Thoracic aorta (tissue), 2 donors: ENCODE data around the gene MON2. TPM values are rescaled to one million over a fixed set of nuclear protein-coding genes. Genes with fewer than 3 reads are reported as not detected.
A peak's percentile ranks its signal among the peaks of the same experiment; 100 is the strongest.

Source experiments
- ATAC-seq: fragments of 150-250 bp; one replicate; pipeline ENCODE4 v1.8.0; 2017; ENCODE audit warnings: low read depth; ENCODE audit not compliant: insufficient number of reproducible peaks, low FRiP score
- DNase-seq: peaks from one replicate; pipeline ENCODE4 v3.0.0-alpha.2; 2020; ENCODE audit warnings: low spot score
- H3K27ac ChIP-seq, 2 donors: fragments of 200-600 bp; sonication (generic); 1 replicate in 1 of 2; 2 replicates in 1 of 2; pipeline ENCODE4 v1.5.1; 2016; ENCODE audit warnings: mild to moderate bottlenecking in 2 of 2, moderate library complexity in 2 of 2
- H3K27me3 ChIP-seq: fragments of 200-600 bp; sonication (generic); replicated peaks from 2 replicates; pipeline ENCODE4 v1.6.0; 2016; ENCODE audit warnings: mild to moderate bottlenecking; ENCODE audit not compliant: insufficient read depth
- H3K36me3 ChIP-seq: fragments of 200-600 bp; sonication (generic); one replicate; pipeline ENCODE4 v1.5.1; 2016
- H3K4me1 ChIP-seq, 2 donors: fragments of 200-600 bp; sonication (generic); 1 replicate in 1 of 2; 2 replicates in 1 of 2; pipeline versions ENCODE4 v1.5.1 to v1.6.0; 2016; ENCODE audit warnings: low read depth in 2 of 2, mild to moderate bottlenecking in 1 of 2; ENCODE audit not compliant: control insufficient read depth in 1 of 2
- H3K4me3 ChIP-seq: fragments of 200-600 bp; sonication (generic); 2 replicates; pipeline ENCODE4 v1.5.1; 2016; ENCODE audit warnings: mild to moderate bottlenecking
- H3K9me3 ChIP-seq: fragments of 200-600 bp; sonication (generic); 2 replicates; pipeline ENCODE4 v1.5.1; 2016
- CTCF ChIP-seq: fragments of 200-600 bp; sonication (generic); IDR thresholded peaks from one replicate; pipeline ENCODE4 v1.5.1; 2019; ENCODE audit warnings: antibody characterized with exemption
- total RNA-seq, 2 donors: library from RNA; depleted of rRNA; stranded (reverse); fragments of >200 nt; gene quantifications; one replicate each; pipeline versions ENCODE4 v1.1.0 to v1.2.3, GENCODE V29; 2016

MON2 gene
- total RNA-seq, 2 donors from 2014 or later: 73.0 to 154 TPM

- Histone ChIP-seq H3K4me1 (peaks cover 4 to 7% of the 10 kb centered on the region in 2 donors), H3K9me3 (no peaks in the 10 kb centered on the region), H3K27ac (no peak overlapping the region), H3K27me3 (no peaks in the 10 kb centered on the region), H3K36me3 (no peaks in the 10 kb centered on the region), H3K4me3 (no peak overlapping the region)
- no peak for ATAC-seq
- no peak for TF ChIP-seq CTCF
- DNase-seq: no peak
These were observed 163.5 kb downstream of the MON2 start for GRCh38 chr12:62629971-62630739.

- Histone ChIP-seq H3K9me3 (no peaks in the 10 kb centered on the region), H3K27ac (peak overlapping the region; percentile 46 to 49), H3K27me3 (no peaks in the 10 kb centered on the region), H3K4me3 (peak overlapping the region; percentile 76), H3K36me3 (no peaks in the 10 kb centered on the region), H3K4me1 (peaks cover 4 to 17% of the 10 kb centered on the region in 2 donors)
- TF ChIP-seq CTCF: peak; percentile 30
- no peak for DNase-seq
- peak; percentile 76 for ATAC-seq
These were observed 165.1 kb downstream of the MON2 start for GRCh38 chr12:62631471-62632410.

- Histone ChIP-seq H3K27ac (peak overlapping the region in 1 of 2 donors; percentile 49), H3K36me3 (no peaks in the 10 kb centered on the region), H3K27me3 (no peaks in the 10 kb centered on the region), H3K4me3 (peak overlapping the region; percentile 76), H3K4me1 (peaks cover 4 to 17% of the 10 kb centered on the region in 2 donors), H3K9me3 (no peaks in the 10 kb centered on the region)
- no peak for TF ChIP-seq CTCF
- no peak for ATAC-seq
- DNase-seq: no peak
These were observed 165.8 kb downstream of the MON2 start for GRCh38 chr12:62632411-62632918.

GRCh38 chr12:62635649-62636048 is 169.0 kb downstream of the MON2 start:
- no peaks in the 10 kb centered on the region for H3K36me3 ChIP-seq
- ATAC-seq (no peak), DNase-seq (no peak)
- H3K27me3 ChIP-seq: no peaks in the 10 kb centered on the region
- no peak overlapping the region for H3K27ac ChIP-seq
- H3K9me3 ChIP-seq: no peaks in the 10 kb centered on the region
- no peak overlapping the region for H3K4me3 ChIP-seq
- no peak for TF ChIP-seq CTCF
- peaks cover 4 to 17% of the 10 kb centered on the region in 2 donors for H3K4me1 ChIP-seq

- Histone ChIP-seq H3K27me3 (no peaks in the 10 kb centered on the region), H3K36me3 (no peaks in the 10 kb centered on the region), H3K27ac (no peak overlapping the region), H3K4me1 (peaks cover under 1 to 14% of the 10 kb centered on the region in 2 donors), H3K4me3 (no peak overlapping the region), H3K9me3 (no peaks in the 10 kb centered on the region)
- ATAC-seq (no peak), DNase-seq (no peak)
- no peak for TF ChIP-seq CTCF
These were observed 171.1 kb downstream of the MON2 start for GRCh38 chr12:62637679-62638078.
